ENCODE data around the gene MRAS. TPM values are rescaled to one million over a fixed set of nuclear protein-coding genes. Genes with fewer than 3 reads are reported as not detected.

MRAS gene
- total and polyA plus RNA-seq, 3 donors from 2014 or later: 21.7 to 35.7 (median 27.6) TPM

Other genes starting within 250 kb of the MRAS start
- gene DZIP1L, start 233.0 kb upstream of the MRAS start, total RNA-seq: 10 to 100 TPM; 22.1 to 24.6 TPM
- gene DZIP1L, start 233.0 kb upstream of the MRAS start, polyA plus RNA-seq (ENCODE audit: insufficient read depth, low read depth, low replicate concordance): 6.6 TPM
- gene A4GNT, start 216.2 kb upstream of the MRAS start, total RNA-seq: not detected
- not detected for gene A4GNT, start 216.2 kb upstream of the MRAS start, polyA plus RNA-seq (ENCODE audit: insufficient read depth, low read depth, low replicate concordance)
- 1 to 10 TPM; 6.9 to 8.1 TPM for gene DBR1, start 173.7 kb upstream of the MRAS start, total RNA-seq
- gene DBR1, start 173.7 kb upstream of the MRAS start, polyA plus RNA-seq (ENCODE audit: insufficient read depth, low read depth, low replicate concordance): 6.5 TPM
- 10 to 100 TPM; 53.4 to 57.2 TPM for gene ARMC8, start 161.3 kb upstream of the MRAS start, total RNA-seq
- gene ARMC8, start 161.3 kb upstream of the MRAS start, polyA plus RNA-seq (ENCODE audit: insufficient read depth, low read depth, low replicate concordance): 39.5 TPM
- 1 to 10 TPM; 3.2 to 8.0 TPM for gene NME9, start 18.7 kb upstream of the MRAS start, total RNA-seq
- gene NME9, start 18.7 kb upstream of the MRAS start, polyA plus RNA-seq (ENCODE audit: insufficient read depth, low read depth, low replicate concordance): 11.5 TPM
- 1 to 10 TPM; 5.2 to 5.4 TPM for gene ESYT3, start 86.0 kb downstream of the MRAS start, total RNA-seq
- 1.2 TPM for gene ESYT3, start 86.0 kb downstream of the MRAS start, polyA plus RNA-seq (ENCODE audit: insufficient read depth, low read depth, low replicate concordance)
- gene CEP70, start 245.7 kb downstream of the MRAS start, total RNA-seq: 10 to 100 TPM; 37.4 to 61.4 TPM
- gene CEP70, start 245.7 kb downstream of the MRAS start, polyA plus RNA-seq (ENCODE audit: insufficient read depth, low read depth, low replicate concordance): 66.6 TPM

Data from testis (tissue), 3 donors.